ENCODE results near the gene SNED1. TPM values are rescaled to one million over a fixed set of nuclear protein-coding genes. Genes with fewer than 3 reads are reported as not detected.

The SNED1 gene
- polyA plus RNA-seq, 2 of the 4 experiments (the other 2 are of a cell fraction), result 0.15 to 0.21 TPM

- ChIA-PET CTCF (no interaction called here), POLR2A (no interaction called here)
- TF ChIP-seq BCL3 (IDR thresholded peaks at IDR 0.05) (no peak), RAD21 (conservative IDR thresholded peaks at IDR 0.05 in 1 of 2, IDR thresholded peaks at IDR 0.05 in 1 of 2) (no peak), PBX3 (IDR thresholded peaks at IDR 0.05) (no peak), RNF2 (IDR thresholded peaks at IDR 0.05; ENCODE audit: borderline replicate concordance, low read depth) (no peak), HOXB13 (CRISPR knock-in tag; IDR thresholded peaks at IDR 0.05; ENCODE audit: low read depth) (no peak)
- 79% methylated on average over 10 of the region's 13 CpGs for WGBS (ENCODE audit: missing lambda C conversion rate)
- H3K27ac ChIP-seq, result no peak overlapping the region
- DNase-seq (ENCODE audit: low read depth in 1 of 2, low spot score in 1 of 2), result no peak
- FAIRE-seq, result no peak
- no peak overlapping the region for H3K4me2 ChIP-seq
- no peak for ATAC-seq
- no peaks in the 10 kb centered on the region for H3K4me1 ChIP-seq
- no peaks in the 10 kb centered on the region; the same call in 2 of the 3 replicates for H3K9me3 ChIP-seq
- no peak overlapping the region for H3K4me3 ChIP-seq
These were observed 19.0 kb downstream of the SNED1 start for GRCh38 chr2:241017228-241017940.

GRCh38 chr2:241018051-241018891, 19.9 kb downstream of the SNED1 start:
- Histone ChIP-seq H3K4me1 (no peaks in the 10 kb centered on the region), H3K4me2 (no peak overlapping the region), H3K9me3 (no peaks in the 10 kb centered on the region; the same call in 2 of the 3 replicates), H3K27ac (no peak overlapping the region), H3K4me3 (no peak overlapping the region)
- POLR2A ChIA-PET, result no interaction called here
- 75% methylated on average over 25 of the region's 26 CpGs for WGBS (ENCODE audit: missing lambda C conversion rate)
- ATAC-seq (no peak), DNase-seq (ENCODE audit: low read depth in 1 of 2, low spot score in 1 of 2) (no peak), FAIRE-seq (no peak)
- no peak for TF ChIP-seq RARB (CRISPR knock-in tag; IDR thresholded peaks at IDR 0.05)
- TF ChIP-seq ZC3H11A (IDR thresholded peaks at IDR 0.05), result no peak
- TF ChIP-seq KDM1A (IDR thresholded peaks at IDR 0.05; ENCODE audit: low read depth), result no peak
- no peak for TF ChIP-seq RNF2 (IDR thresholded peaks at IDR 0.05; ENCODE audit: borderline replicate concordance, low read depth)
- no peak for TF ChIP-seq USF2 (IDR thresholded peaks at IDR 0.05)
- no peak for TF ChIP-seq SREBF2 (IDR thresholded peaks at IDR 0.05)
- no peak for TF ChIP-seq HOXA7 (CRISPR knock-in tag; IDR thresholded peaks at IDR 0.05)
- no peak for TF ChIP-seq TFCP2L1 (CRISPR knock-in tag; IDR thresholded peaks at IDR 0.05)
- CTCF ChIA-PET, result interaction anchor here (0.5 kb wide), 1 partner anchor 239 kb away, joined by 3 read pairs; no protein-coding TSS in a partner anchor

GRCh38 chr2:241019441-241020139, 21.2 kb downstream of the SNED1 start:
- WGBS (ENCODE audit: missing lambda C conversion rate), result 85% methylated on average over 17 of the region's 20 CpGs
- ATAC-seq, result no peak

More at GRCh38 chr2:241019441-241020139, 21.2 kb downstream of the SNED1 start:
- DNase-seq (ENCODE audit: low read depth in 1 of 2, low spot score in 1 of 2) (no peak), FAIRE-seq (no peak)
- no peak overlapping the region for H3K27ac ChIP-seq
- H3K9me3 ChIP-seq, result peaks cover under 1% of the 10 kb centered on the region; the same call in 1 of the 3 replicates
- ChIA-PET POLR2A (no interaction called here), CTCF (no interaction called here)
- no peak overlapping the region for H3K4me2 ChIP-seq
- TF ChIP-seq RARB (CRISPR knock-in tag; IDR thresholded peaks at IDR 0.05), result no peak
- no peak for TF ChIP-seq NFE2L2 (conservative IDR thresholded peaks at IDR 0.05; ENCODE audit: low read length)
- H3K4me3 ChIP-seq, result no peak overlapping the region
- no peaks in the 10 kb centered on the region for H3K4me1 ChIP-seq
